ENCODE data around the gene LONRF2.

GRCh38 chr2:100266126-100266525 is 56.2 kb downstream of the LONRF2 start:
- TF ChIP-seq CTCF (conservative IDR thresholded peaks at IDR 0.05; ENCODE audit: low read depth, low read length) (no peak), EZH2 (IDR thresholded peaks at IDR 0.05; ENCODE audit: borderline replicate concordance, low read depth, low read length, poor library complexity, severe bottlenecking) (no peak)
